Smooth muscle cell (in vitro differentiated cells): ENCODE measurements around the gene IMMP2L. TPM values are rescaled to one million over a fixed set of nuclear protein-coding genes. Genes with fewer than 3 reads are reported as not detected.
"Not testable (repeated sequence)": the region's sequence is repeated elsewhere in the genome, so short reads cannot be mapped to it uniquely, and the experiment has no call there.

Experiments used
- DNase-seq: peaks from one replicate; lab custom pipeline; 2025; ENCODE audit not compliant: unreplicated experiment; lab: John Stamatoyannopoulos, UW
- H2AFZ ChIP-seq: fragments of 200-600 bp; sonication (generic); 2 replicates; pipeline ENCODE4 v1.6.0; 2016; ENCODE audit warnings: antibody characterized with exemption, low read depth, mild to moderate bottlenecking
- H3F3A ChIP-seq: fragments of 200-600 bp; sonication (generic); 2 replicates; pipeline ENCODE4 v1.6.0; 2017; ENCODE audit warnings: antibody characterized with exemption, low read depth
- H3K27ac ChIP-seq: fragments of 200-600 bp; sonication (generic); 2 replicates; pipeline ENCODE4 v1.5.1; 2016; ENCODE audit warnings: low read depth, mild to moderate bottlenecking
- H3K27me3 ChIP-seq: fragments of 200-600 bp; sonication (generic); 2 replicates; pipeline ENCODE4 v1.6.1; 2016; ENCODE audit warnings: low read depth, mild to moderate bottlenecking
- H3K36me3 ChIP-seq: fragments of 200-600 bp; sonication (generic); 2 replicates; pipeline ENCODE4 v1.5.1; 2016; ENCODE audit warnings: low read depth
- H3K4me1 ChIP-seq: fragments of 200-600 bp; sonication (generic); 2 replicates; pipeline ENCODE4 v1.5.1; 2016; ENCODE audit warnings: low read depth
- H3K4me2 ChIP-seq: fragments of 200-600 bp; sonication (generic); 2 replicates; pipeline ENCODE4 v1.6.0; 2016; ENCODE audit warnings: mild to moderate bottlenecking
- H3K4me3 ChIP-seq: fragments of 200-600 bp; sonication (generic); 2 replicates; pipeline ENCODE4 v1.5.1; 2016; ENCODE audit warnings: mild to moderate bottlenecking
- H3K79me2 ChIP-seq: fragments of 200-600 bp; sonication (generic); 2 replicates; pipeline ENCODE4 v1.6.0; 2016; ENCODE audit warnings: low read depth, mild to moderate bottlenecking
- H3K9ac ChIP-seq: fragments of 200-600 bp; sonication (generic); 2 replicates; pipeline ENCODE4 v1.6.0; 2016; ENCODE audit warnings: low read depth
- H3K9me3 ChIP-seq: fragments of 200-600 bp; sonication (generic); replicated peaks from 2 replicates; pipeline ENCODE4 v1.5.1; 2016; ENCODE audit warnings: low read depth
- H4K20me1 ChIP-seq: fragments of 200-600 bp; sonication (generic); 2 replicates; pipeline ENCODE4 v1.6.0; 2016; ENCODE audit warnings: low read depth
- CTCF ChIP-seq: fragments of 200-600 bp; sonication (generic); IDR thresholded peaks from 2 replicates; pipeline ENCODE4 v1.5.1; 2017; ENCODE audit warnings: borderline replicate concordance, mild to moderate bottlenecking, antibody characterized with exemption; ENCODE audit not compliant: insufficient read depth, poor library complexity, severe bottlenecking
- WGBS: methylation state at CpG from one replicate; pipeline ENCODE4 v1.1.7; 2016; ENCODE audit warnings: low lambda C conversion rate; 5-methylcytosine and 5-hydroxymethylcytosine counted together
- polyA plus RNA-seq: library from polyadenylated mRNA; unstranded; fragments of >200 nt; fragmentation: Nextera tagmentation; extraction: Ambion mirVana; gene quantifications from 2 replicates; pipeline ENCODE4 v1.2.1, GENCODE V29; 2016
- total RNA-seq: library from RNA; depleted of rRNA; stranded (reverse); fragments of >200 nt; gene quantifications from 2 replicates; pipeline ENCODE4 v1.2.3, GENCODE V29; 2014

Gene IMMP2L
- total and polyA plus RNA-seq, 2 experiments from 2014 or later, result 10.9 to 11.1 TPM

- Histone ChIP-seq H3K79me2 (no peaks in the 10 kb centered on the region), H3K9me3 (no peaks in the 10 kb centered on the region), H3F3A (no peaks in the 10 kb centered on the region), H2AFZ (no peak overlapping the region), H3K4me2 (no peak overlapping the region), H3K9ac (no peak overlapping the region), H3K27ac (no peak overlapping the region), H3K4me3 (no peak overlapping the region), H3K4me1 (no peaks in the 10 kb centered on the region), H3K27me3 (no peaks in the 10 kb centered on the region), H4K20me1 (no peaks in the 10 kb centered on the region), H3K36me3 (no peaks in the 10 kb centered on the region)
- TF ChIP-seq CTCF, result no peak
- WGBS, result 90% methylated on average over 2 of the region's 2 CpGs
- no peak for DNase-seq
These were observed 103.1 kb downstream of the IMMP2L start for GRCh38 chr7:111459065-111459756.

GRCh38 chr7:111450705-111451104, 111.6 kb downstream of the IMMP2L start:
- 100% methylated on average over 1 of the region's 2 CpGs for WGBS

GRCh38 chr7:111447502-111447901, 114.8 kb downstream of the IMMP2L start:
- H3F3A ChIP-seq, H3K36me3 ChIP-seq, DNase-seq, H2AFZ ChIP-seq, H3K9ac ChIP-seq, H3K4me3 ChIP-seq, H3K27ac ChIP-seq, H3K79me2 ChIP-seq, H3K9me3 ChIP-seq, H3K4me1 ChIP-seq, H4K20me1 ChIP-seq, H3K27me3 ChIP-seq, H3K4me2 ChIP-seq: not testable (repeated sequence)
- WGBS, result 77% methylated on average over 6 of the region's 6 CpGs

More at GRCh38 chr7:111450705-111451104, 111.6 kb downstream of the IMMP2L start:
- H3K4me2 ChIP-seq, H3K27me3 ChIP-seq, H3F3A ChIP-seq, H3K27ac ChIP-seq, H3K9me3 ChIP-seq, H3K9ac ChIP-seq, H3K4me3 ChIP-seq, H4K20me1 ChIP-seq, H3K4me1 ChIP-seq, DNase-seq, H3K79me2 ChIP-seq, H2AFZ ChIP-seq, H3K36me3 ChIP-seq: not testable (repeated sequence)

- Histone ChIP-seq H3K9me3 (no peaks in the 10 kb centered on the region), H4K20me1 (no peaks in the 10 kb centered on the region), H3K4me2 (no peak overlapping the region), H3K79me2 (no peaks in the 10 kb centered on the region), H3K9ac (no peak overlapping the region), H2AFZ (no peak overlapping the region), H3K27me3 (no peaks in the 10 kb centered on the region), H3K4me3 (no peak overlapping the region), H3K4me1 (peaks cover 12% of the 10 kb centered on the region), H3K36me3 (no peaks in the 10 kb centered on the region), H3K27ac (no peak overlapping the region), H3F3A (no peaks in the 10 kb centered on the region)
- TF ChIP-seq CTCF, result no peak
- WGBS, result 96% methylated on average over 3 of the region's 3 CpGs
- DNase-seq, result no peak
These were observed 122.3 kb downstream of the IMMP2L start for GRCh38 chr7:111439977-111440376.
